SH-SY5Y (cell line): ENCODE data around the gene TTLL8.

Source experiments
- GATA2 ChIP-seq: IDR thresholded peaks from 2 replicates; pipeline ENCODE4 v1.6.1; 2011; ENCODE audit warnings: mild to moderate bottlenecking, low read depth, low read length
- GATA3 ChIP-seq: IDR thresholded peaks from 2 replicates; pipeline ENCODE4 v1.6.1; 2011; ENCODE audit warnings: low read depth, mild to moderate bottlenecking, low read length, moderate library complexity

DNA sequence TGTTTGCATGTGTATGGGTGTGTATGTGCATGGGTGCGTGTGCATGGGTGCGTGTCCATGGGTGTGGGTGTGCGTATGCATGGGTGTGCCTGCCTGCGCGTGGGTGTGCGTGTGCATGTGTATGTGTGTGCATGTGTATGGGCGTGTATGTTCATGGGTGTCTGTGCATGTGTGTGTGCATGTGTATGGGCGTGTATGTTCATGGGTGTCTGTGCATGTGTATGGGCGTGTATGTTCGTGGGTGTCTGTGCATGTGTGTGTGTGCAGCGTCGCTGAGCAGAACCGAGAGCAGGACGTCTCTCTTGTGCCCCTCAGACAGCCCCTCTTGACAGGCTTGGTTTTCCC, 59.4 kb downstream of the TTLL8 start:
- TF ChIP-seq GATA3: no peak
- TF ChIP-seq GATA2: no peak
